ENCODE results near the gene TRIO.

GRCh38 chr5:14405706-14406553 lies 262.8 kb downstream of the TRIO start:
- TF ChIP-seq CTCF (IDR thresholded peaks at IDR 0.05; ENCODE audit: low read depth, low read length, poor library complexity, severe bottlenecking) (no peak), EZH2phosphoT487 (IDR thresholded peaks at IDR 0.05; ENCODE audit: borderline replicate concordance, low read length) (no peak)
